Fibroblast of lung (primary cell): ENCODE results near the gene KRTAP4-12. TPM values are rescaled to one million over a fixed set of nuclear protein-coding genes. Genes with fewer than 3 reads are reported as not detected.

Source experiments
- DNase-seq, 2 donors: peaks; one replicate each; pipeline versions ENCODE4 v3.0.0 to v3.0.0-alpha.2; 2010; ENCODE audit warnings: low read depth in 2 of 2
- H2AFZ ChIP-seq: 2 replicates; pipeline ENCODE4 v1.5.1; 2012; ENCODE audit warnings: low read length, control low read depth, inconsistent platforms
- H3K27ac ChIP-seq: 2 replicates; pipeline ENCODE4 v1.5.1; 2011; ENCODE audit warnings: low read length, control low read depth; ENCODE audit not compliant: insufficient read depth
- H3K27me3 ChIP-seq: 2 replicates; pipeline ENCODE4 v1.5.1; 2011; ENCODE audit warnings: mild to moderate bottlenecking, low read length; ENCODE audit not compliant: control insufficient read depth, insufficient read depth
- H3K36me3 ChIP-seq: 2 replicates; pipeline ENCODE4 v1.5.1; 2011; ENCODE audit warnings: low read length; ENCODE audit not compliant: control insufficient read depth, insufficient read depth
- H3K4me1 ChIP-seq: 2 replicates; pipeline ENCODE4 v1.5.1; 2011; ENCODE audit warnings: low read length; ENCODE audit not compliant: control insufficient read depth, insufficient read depth; ENCODE audit errors: extremely low read depth
- H3K4me2 ChIP-seq: 2 replicates; pipeline ENCODE4 v1.5.1; 2011; ENCODE audit warnings: low read length, control low read depth; ENCODE audit not compliant: insufficient read depth; ENCODE audit errors: extremely low read depth
- H3K4me3 ChIP-seq, 4 experiments: fragments of 200-600 bp in 1 of 4; sonication (generic) in 1 of 4; replicated peaks in 1 of 4; 2 replicates each; pipeline ENCODE4 v1.5.1; 2011 to 2016; ENCODE audit warnings: low read length in 4 of 4, low read depth in 3 of 4, mild to moderate bottlenecking in 3 of 4, control low read depth in 2 of 4, inconsistent platforms in 1 of 4, mixed read lengths in 1 of 4; ENCODE audit not compliant: insufficient read depth in 1 of 4; ENCODE audit errors: control extremely low read depth in 1 of 4
- H3K79me2 ChIP-seq: 2 replicates; pipeline ENCODE4 v1.5.1; 2012; ENCODE audit warnings: mild to moderate bottlenecking, low read length, inconsistent platforms; ENCODE audit not compliant: control insufficient read depth, insufficient read depth
- H3K9ac ChIP-seq: 2 replicates; pipeline ENCODE4 v1.5.1; 2011; ENCODE audit warnings: mild to moderate bottlenecking, low read length, control low read depth; ENCODE audit not compliant: insufficient read depth
- H3K9me3 ChIP-seq: 2 replicates; pipeline ENCODE4 v1.5.1; 2012; ENCODE audit warnings: low read depth, low read length; ENCODE audit not compliant: control insufficient read depth, insufficient read depth
- H4K20me1 ChIP-seq: 2 replicates; pipeline ENCODE4 v1.5.1; 2011; ENCODE audit warnings: low read length; ENCODE audit not compliant: control insufficient read depth, insufficient read depth; ENCODE audit errors: extremely low read depth
- CTCF ChIP-seq, 2 donors: IDR thresholded peaks in 1 of 2; conservative IDR thresholded peaks in 1 of 2; 1 replicate in 1 of 2; 2 replicates in 1 of 2; pipeline ENCODE4 v1.5.1; 2011 to 2012; ENCODE audit warnings: low read length in 2 of 2, control low read depth in 1 of 2, inconsistent platforms in 1 of 2, low read depth in 1 of 2, mild to moderate bottlenecking in 1 of 2
- EZH2 ChIP-seq: IDR thresholded peaks from 2 replicates; pipeline ENCODE4 v1.5.1; 2012; ENCODE audit warnings: low read length, control low read depth, mild to moderate bottlenecking; ENCODE audit errors: missing control alignments
- polyA plus RNA-seq, 2 donors: library from polyadenylated mRNA; depleted of rRNA in 1 of 2; stranded (reverse) in 1 of 2; unstranded in 1 of 2; fragments of >200 nt; gene quantifications; 2 replicates each; pipeline ENCODE4 v1.2.1, GENCODE V29; 2011 to 2012; ENCODE audit warnings: missing spikeins in 1 of 2
- total RNA-seq: library from RNA; depleted of rRNA; stranded (reverse); fragments of >200 nt; gene quantifications from 2 replicates; pipeline ENCODE4 v1.2.1, GENCODE V29; 2014

KRTAP4-12 gene
- total and polyA plus RNA-seq, 2 donors (not counting 1 experiment from before 2014, with no cell fraction given) = not detected

DNA sequence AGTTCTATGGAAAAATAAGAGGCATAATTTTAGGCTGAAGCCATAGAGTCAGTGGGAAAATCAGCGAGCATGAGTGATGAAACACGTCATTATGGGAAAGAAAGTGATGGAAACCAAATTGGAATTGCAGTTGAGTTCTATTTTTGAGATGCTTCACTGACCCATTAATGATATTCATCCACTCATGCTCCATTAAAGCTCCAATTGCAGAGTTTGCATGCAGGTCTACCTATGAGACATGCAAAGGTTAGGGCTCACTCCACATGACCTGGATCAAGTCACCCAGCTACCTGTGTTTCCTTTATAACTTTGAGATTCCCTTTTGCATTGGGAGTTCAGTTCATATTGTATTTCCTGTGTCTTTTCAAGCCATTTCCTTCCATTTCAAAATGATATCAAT is 50.3 kb downstream of the KRTAP4-12 start:
- Histone ChIP-seq H3K79me2 (no peaks in the 10 kb centered on the region), H3K27me3 (no peaks in the 10 kb centered on the region), H3K4me3 (no peak overlapping the region), H3K27ac (no peak overlapping the region), H2AFZ (no peak overlapping the region), H3K4me1 (no peaks in the 10 kb centered on the region), H3K4me2 (no peak overlapping the region), H3K9ac (no peak overlapping the region), H3K36me3 (no peaks in the 10 kb centered on the region), H3K9me3 (no peaks in the 10 kb centered on the region), H4K20me1 (no peaks in the 10 kb centered on the region)
- TF ChIP-seq CTCF (conservative IDR thresholded peaks at IDR 0.05 in 1 of 2, IDR thresholded peaks at IDR 0.05 in 1 of 2; ENCODE audit: low read depth in 1 of 2, low read length in 2 of 2) (no peak), EZH2 (no peak)
- no peak for DNase-seq

Other genes starting within 250 kb of the KRTAP4-12 start
Only the 30 nearest of the 39 such genes appear.
- gene KRT40, start 139.9 kb downstream of the KRTAP4-12 start, total RNA-seq = not detected in 2 replicates
- gene KRT40, start 139.9 kb downstream of the KRTAP4-12 start, polyA plus RNA-seq = 0.03 and 0.05 TPM in 2 replicates
- not detected in 2 replicates for gene KRTAP3-3, start 130.0 kb downstream of the KRTAP4-12 start, total RNA-seq
- gene KRTAP3-3, start 130.0 kb downstream of the KRTAP4-12 start, polyA plus RNA-seq = not detected in 2 replicates
- gene KRTAP3-2, start 124.3 kb downstream of the KRTAP4-12 start, total RNA-seq = not detected in 2 replicates
- not detected in 2 replicates for gene KRTAP3-2, start 124.3 kb downstream of the KRTAP4-12 start, polyA plus RNA-seq
- gene KRTAP3-1, start 115.1 kb downstream of the KRTAP4-12 start, total RNA-seq = not detected in 2 replicates
- gene KRTAP3-1, start 115.1 kb downstream of the KRTAP4-12 start, polyA plus RNA-seq = not detected in 2 replicates
- 0.17 TPM in 1 of 2 replicates, not detected in the other for gene KRTAP1-5, start 97.0 kb downstream of the KRTAP4-12 start, total RNA-seq
- 6.2 and 6.3 TPM in 2 replicates for gene KRTAP1-5, start 97.0 kb downstream of the KRTAP4-12 start, polyA plus RNA-seq
- gene KRTAP1-4, start 94.0 kb downstream of the KRTAP4-12 start, total RNA-seq = not detected in 2 replicates
- gene KRTAP1-4, start 94.0 kb downstream of the KRTAP4-12 start, polyA plus RNA-seq = not detected in 2 replicates
- gene KRTAP1-3, start 89.3 kb downstream of the KRTAP4-12 start, total RNA-seq = not detected in 2 replicates
- gene KRTAP1-3, start 89.3 kb downstream of the KRTAP4-12 start, polyA plus RNA-seq = not detected in 2 replicates
- not detected in 2 replicates for gene KRTAP1-1, start 82.7 kb downstream of the KRTAP4-12 start, total RNA-seq
- 0.25 and 0.64 TPM in 2 replicates for gene KRTAP1-1, start 82.7 kb downstream of the KRTAP4-12 start, polyA plus RNA-seq
- not detected in 2 replicates for gene KRTAP2-1, start 76.9 kb downstream of the KRTAP4-12 start, total RNA-seq
- not detected in 2 replicates for gene KRTAP2-1, start 76.9 kb downstream of the KRTAP4-12 start, polyA plus RNA-seq
- not detected in 2 replicates for gene KRTAP2-2, start 69.0 kb downstream of the KRTAP4-12 start, total RNA-seq
- gene KRTAP2-2, start 69.0 kb downstream of the KRTAP4-12 start, polyA plus RNA-seq = not detected in 2 replicates
- gene KRTAP2-3, start 64.1 kb downstream of the KRTAP4-12 start, total RNA-seq = not detected in 2 replicates
- gene KRTAP2-3, start 64.1 kb downstream of the KRTAP4-12 start, polyA plus RNA-seq = 0.84 and 2.6 TPM in 2 replicates
- not detected in 2 replicates for gene KRTAP2-4, start 58.3 kb downstream of the KRTAP4-12 start, total RNA-seq
- not detected in 2 replicates for gene KRTAP2-4, start 58.3 kb downstream of the KRTAP4-12 start, polyA plus RNA-seq
- not detected in 2 replicates for gene KRTAP4-7, start 40.0 kb downstream of the KRTAP4-12 start, total RNA-seq
- gene KRTAP4-7, start 40.0 kb downstream of the KRTAP4-12 start, polyA plus RNA-seq = not detected in 2 replicates
- gene KRTAP4-8, start 26.0 kb downstream of the KRTAP4-12 start, total RNA-seq = not detected in 2 replicates
- gene KRTAP4-8, start 26.0 kb downstream of the KRTAP4-12 start, polyA plus RNA-seq = not detected in 2 replicates
- gene KRTAP4-16, start 22.0 kb downstream of the KRTAP4-12 start, total RNA-seq = not detected in 2 replicates
- not detected in 2 replicates for gene KRTAP4-16, start 22.0 kb downstream of the KRTAP4-12 start, polyA plus RNA-seq
- gene KRTAP4-9, start 18.8 kb downstream of the KRTAP4-12 start, total RNA-seq = not detected in 2 replicates
- gene KRTAP4-9, start 18.8 kb downstream of the KRTAP4-12 start, polyA plus RNA-seq = not detected in 2 replicates
- gene KRTAP4-11, start 5.8 kb downstream of the KRTAP4-12 start, total RNA-seq = not detected in 2 replicates
- not detected in 2 replicates for gene KRTAP4-11, start 5.8 kb downstream of the KRTAP4-12 start, polyA plus RNA-seq
- gene KRTAP4-6, start 16.4 kb upstream of the KRTAP4-12 start, total RNA-seq = not detected in 2 replicates
- gene KRTAP4-6, start 16.4 kb upstream of the KRTAP4-12 start, polyA plus RNA-seq = not detected in 2 replicates
- gene KRTAP4-5, start 25.6 kb upstream of the KRTAP4-12 start, total RNA-seq = not detected in 2 replicates
- gene KRTAP4-5, start 25.6 kb upstream of the KRTAP4-12 start, polyA plus RNA-seq = not detected in 2 replicates
- not detected in 2 replicates for gene KRTAP4-4, start 36.6 kb upstream of the KRTAP4-12 start, total RNA-seq
- gene KRTAP4-4, start 36.6 kb upstream of the KRTAP4-12 start, polyA plus RNA-seq = not detected in 2 replicates
- gene KRTAP4-3, start 44.0 kb upstream of the KRTAP4-12 start, total RNA-seq = not detected in 2 replicates
- not detected in 2 replicates for gene KRTAP4-3, start 44.0 kb upstream of the KRTAP4-12 start, polyA plus RNA-seq
- gene KRTAP4-2, start 54.0 kb upstream of the KRTAP4-12 start, total RNA-seq = not detected in 2 replicates
- gene KRTAP4-2, start 54.0 kb upstream of the KRTAP4-12 start, polyA plus RNA-seq = not detected in 2 replicates
- not detected in 2 replicates for gene KRTAP4-1, start 60.7 kb upstream of the KRTAP4-12 start, total RNA-seq
- gene KRTAP4-1, start 60.7 kb upstream of the KRTAP4-12 start, polyA plus RNA-seq = not detected in 2 replicates
- gene KRTAP9-1, start 65.7 kb upstream of the KRTAP4-12 start, total RNA-seq = not detected in 2 replicates
- gene KRTAP9-1, start 65.7 kb upstream of the KRTAP4-12 start, polyA plus RNA-seq = not detected in 2 replicates
- gene KRTAP9-2, start 102.5 kb upstream of the KRTAP4-12 start, total RNA-seq = not detected in 2 replicates
- not detected in 2 replicates for gene KRTAP9-2, start 102.5 kb upstream of the KRTAP4-12 start, polyA plus RNA-seq
- not detected in 2 replicates for gene KRTAP9-3, start 108.3 kb upstream of the KRTAP4-12 start, total RNA-seq
- not detected in 2 replicates for gene KRTAP9-3, start 108.3 kb upstream of the KRTAP4-12 start, polyA plus RNA-seq
- not detected in 2 replicates for gene KRTAP9-8, start 113.8 kb upstream of the KRTAP4-12 start, total RNA-seq
- not detected in 2 replicates for gene KRTAP9-8, start 113.8 kb upstream of the KRTAP4-12 start, polyA plus RNA-seq
- not detected in 2 replicates for gene KRTAP9-4, start 125.5 kb upstream of the KRTAP4-12 start, total RNA-seq
- gene KRTAP9-4, start 125.5 kb upstream of the KRTAP4-12 start, polyA plus RNA-seq = not detected in 2 replicates
- not detected in 2 replicates for gene KRTAP9-9, start 131.2 kb upstream of the KRTAP4-12 start, total RNA-seq
- not detected in 2 replicates for gene KRTAP9-9, start 131.2 kb upstream of the KRTAP4-12 start, polyA plus RNA-seq
- not detected in 2 replicates for gene KRTAP9-6, start 141.2 kb upstream of the KRTAP4-12 start, total RNA-seq
- gene KRTAP9-6, start 141.2 kb upstream of the KRTAP4-12 start, polyA plus RNA-seq = not detected in 2 replicates